ENCODE results near the gene GCNT2. TPM values are rescaled to one million over a fixed set of nuclear protein-coding genes. Genes with fewer than 3 reads are reported as not detected.

Gene GCNT2
- not detected in 2 replicates for total RNA-seq

GRCh38 chr6:10521104-10521808 lies at the start of gene GCNT2:
TSS of gene GCNT2 (plus strand) at chr6:10521351. CDS start at chr6:10528912, 7,561 bp downstream.

Other genes starting within 250 kb of the GCNT2 start
- gene TFAP2A, start 106.3 kb upstream of the GCNT2 start, total RNA-seq: 0.56 TPM in 1 of 2 replicates, not detected in the other
- not detected in 2 replicates for gene C6orf52, start 173.3 kb downstream of the GCNT2 start, total RNA-seq
- gene PAK1IP1, start 173.6 kb downstream of the GCNT2 start, total RNA-seq: 8.9 and 12.9 TPM in 2 replicates
- gene TMEM14C, start 201.7 kb downstream of the GCNT2 start, total RNA-seq: 182 and 185 TPM in 2 replicates
- gene TMEM14B, start 226.5 kb downstream of the GCNT2 start, total RNA-seq: 45.9 and 51.0 TPM in 2 replicates